Lower lobe of right lung (tissue), 2 donors: ENCODE data around the gene GIPC3. TPM values are rescaled to one million over a fixed set of nuclear protein-coding genes. Genes with fewer than 3 reads are reported as not detected.

ENCODE experiments used
- ATAC-seq, 2 donors: fragments of 200-7000 bp; cut with Tn5 transposase; one replicate each; pipeline ENCODE4 v1.9.1; 2020 to 2022; ENCODE audit warnings: mild to moderate bottlenecking in 2 of 2, moderate library complexity in 2 of 2
- DNase-seq: peaks from one replicate; pipeline ENCODE4 v3.0.0-alpha.2; 2020
- H3K27ac ChIP-seq: fragments of 200-600 bp; one replicate; pipeline ENCODE4 v1.8.0; 2022
- H3K27me3 ChIP-seq: fragments of 200-600 bp; one replicate; pipeline ENCODE4 v1.8.0; 2022; ENCODE audit warnings: low read depth
- H3K36me3 ChIP-seq: fragments of 200-600 bp; one replicate; pipeline ENCODE4 v1.8.0; 2022; ENCODE audit warnings: mild to moderate bottlenecking
- H3K4me1 ChIP-seq: fragments of 200-600 bp; one replicate; pipeline ENCODE4 v1.8.0; 2022
- H3K4me3 ChIP-seq: fragments of 200-600 bp; one replicate; pipeline ENCODE4 v1.8.0; 2022; ENCODE audit warnings: mild to moderate bottlenecking
- H3K9me3 ChIP-seq: fragments of 200-600 bp; one replicate; pipeline ENCODE4 v1.8.0; 2022
- intact Hi-C: fragments of 100-400 bp; cut with DNase I; formaldehyde crosslinking; loops from one replicate; pipeline ENCODE4 v1.11.0; 2022
- total RNA-seq: library from RNA; stranded (reverse); fragmentation: NEBNext Ultra II Directional; extraction: Animal tissue kit (Norgen Biotek cat#: 25700); gene quantifications from one replicate; pipeline ENCODE4 v1.2.1, GENCODE V29; 2021
- TF ChIP-seq, protein P1 (sequence below): fragments of 200-600 bp; IDR thresholded peaks from one replicate; pipeline ENCODE4 v1.8.0; 2022; ENCODE audit warnings: antibody characterized with exemption, mild to moderate bottlenecking
- donor health status: DM: no; HTN: yes; CAD: no; lungs with severe emphysema.

Gene GIPC3
- total RNA-seq, 1 donor from 2014 or later, result 4.2 TPM

GRCh38 chr19:3599776-3600187 lies 14.5 kb downstream of the GIPC3 start:
- H3K4me3 ChIP-seq, result no peak overlapping the region
- no peaks in the 10 kb centered on the region for H3K36me3 ChIP-seq
- no peak overlapping the region for H3K27ac ChIP-seq
- TF ChIP-seq, protein P1, sequence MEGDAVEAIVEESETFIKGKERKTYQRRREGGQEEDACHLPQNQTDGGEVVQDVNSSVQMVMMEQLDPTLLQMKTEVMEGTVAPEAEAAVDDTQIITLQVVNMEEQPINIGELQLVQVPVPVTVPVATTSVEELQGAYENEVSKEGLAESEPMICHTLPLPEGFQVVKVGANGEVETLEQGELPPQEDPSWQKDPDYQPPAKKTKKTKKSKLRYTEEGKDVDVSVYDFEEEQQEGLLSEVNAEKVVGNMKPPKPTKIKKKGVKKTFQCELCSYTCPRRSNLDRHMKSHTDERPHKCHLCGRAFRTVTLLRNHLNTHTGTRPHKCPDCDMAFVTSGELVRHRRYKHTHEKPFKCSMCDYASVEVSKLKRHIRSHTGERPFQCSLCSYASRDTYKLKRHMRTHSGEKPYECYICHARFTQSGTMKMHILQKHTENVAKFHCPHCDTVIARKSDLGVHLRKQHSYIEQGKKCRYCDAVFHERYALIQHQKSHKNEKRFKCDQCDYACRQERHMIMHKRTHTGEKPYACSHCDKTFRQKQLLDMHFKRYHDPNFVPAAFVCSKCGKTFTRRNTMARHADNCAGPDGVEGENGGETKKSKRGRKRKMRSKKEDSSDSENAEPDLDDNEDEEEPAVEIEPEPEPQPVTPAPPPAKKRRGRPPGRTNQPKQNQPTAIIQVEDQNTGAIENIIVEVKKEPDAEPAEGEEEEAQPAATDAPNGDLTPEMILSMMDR, result no peak
- DNase-seq (no peak), ATAC-seq (peak in 1 of 2 donors; percentile 13)
- intact Hi-C loops, result no loop called here
- H3K9me3 ChIP-seq, result no peaks in the 10 kb centered on the region
- H3K27me3 ChIP-seq, result peaks cover 3% of the 10 kb centered on the region
- H3K4me1 ChIP-seq, result peaks cover 5% of the 10 kb centered on the region

- no peaks in the 10 kb centered on the region for H3K9me3 ChIP-seq
- DNase-seq, result no peak
- peaks cover 6% of the 10 kb centered on the region for H3K27me3 ChIP-seq
- H3K4me1 ChIP-seq, result peaks cover 11% of the 10 kb centered on the region
- TF ChIP-seq, protein P1, result no peak
- H3K27ac ChIP-seq, result no peak overlapping the region
- no peak for ATAC-seq
- intact Hi-C loops, result no loop called here
- H3K36me3 ChIP-seq, result no peaks in the 10 kb centered on the region
- H3K4me3 ChIP-seq, result no peak overlapping the region
Observed at GRCh38 chr19:3601021-3601420, 15.7 kb downstream of the GIPC3 start.

- ATAC-seq (no peak), DNase-seq (no peak)
- Histone ChIP-seq H3K27me3 (peaks cover 15% of the 10 kb centered on the region), H3K4me3 (no peak overlapping the region), H3K9me3 (no peaks in the 10 kb centered on the region), H3K4me1 (peaks cover 33% of the 10 kb centered on the region), H3K36me3 (no peaks in the 10 kb centered on the region), H3K27ac (peak overlapping the region; percentile 49)
- intact Hi-C loops, result no loop called here
- TF ChIP-seq, protein P1, result no peak
Observed at GRCh38 chr19:3603121-3603811, 18.0 kb downstream of the GIPC3 start.

DNA sequence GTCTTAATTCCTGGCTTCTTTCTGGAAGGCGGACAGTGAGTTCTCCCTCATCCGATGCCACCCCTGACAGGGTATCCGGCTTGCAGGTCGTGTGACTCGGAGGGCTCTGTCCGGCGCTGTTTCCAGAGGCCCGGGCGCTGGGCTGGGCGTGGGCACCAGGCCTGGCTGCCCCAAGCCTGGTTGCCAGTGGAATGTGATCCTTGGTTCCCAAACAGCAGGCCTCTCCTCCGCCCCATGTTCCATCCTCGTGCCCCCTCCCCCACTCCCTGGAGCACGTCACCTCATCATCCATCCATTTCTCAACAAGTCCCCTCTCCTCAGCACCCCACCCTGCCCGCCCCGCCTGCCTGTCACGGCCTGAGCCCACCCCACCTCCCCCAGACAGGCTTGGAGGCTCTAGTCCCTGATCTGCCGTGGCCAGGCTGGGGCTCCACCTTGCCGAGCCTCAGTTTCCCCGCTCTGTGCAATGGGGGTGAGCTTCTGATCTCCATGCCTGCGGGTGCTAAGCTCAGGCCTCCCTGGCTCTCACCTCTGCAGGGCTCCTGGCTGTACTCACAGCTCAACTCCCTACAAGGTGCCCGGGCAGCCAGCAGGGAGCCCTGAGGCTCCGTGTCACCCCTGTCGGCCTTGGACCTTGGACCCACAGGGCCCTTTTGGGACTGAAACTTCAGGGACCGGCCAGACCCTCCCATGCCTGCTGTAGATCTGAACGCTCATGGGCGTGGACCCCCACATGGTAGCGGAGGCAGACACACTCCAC lies 19.1 kb downstream of the GIPC3 start:
- Histone ChIP-seq H3K4me1 (peaks cover 43% of the 10 kb centered on the region), H3K4me3 (peak overlapping the region; percentile 11), H3K36me3 (no peaks in the 10 kb centered on the region), H3K9me3 (no peaks in the 10 kb centered on the region), H3K27me3 (peaks cover 15% of the 10 kb centered on the region), H3K27ac (peak overlapping the region; percentile 49)
- intact Hi-C loops, result no loop called here
- no peak for ATAC-seq
- no peak for DNase-seq
- TF ChIP-seq, protein P1, result no peak

GRCh38 chr19:3604987-3605343 lies 19.7 kb downstream of the GIPC3 start:
- TF ChIP-seq, protein P1, result no peak
- no peak overlapping the region for H3K27ac ChIP-seq
- no peak for ATAC-seq
- no peaks in the 10 kb centered on the region for H3K9me3 ChIP-seq
- H3K4me1 ChIP-seq, result peaks cover 43% of the 10 kb centered on the region
- peaks cover 15% of the 10 kb centered on the region for H3K27me3 ChIP-seq
- intact Hi-C loops, result no loop called here
- H3K4me3 ChIP-seq, result peak overlapping the region; percentile 11
- no peak for DNase-seq
- H3K36me3 ChIP-seq, result no peaks in the 10 kb centered on the region
